ENCODE measurements around the gene ATP6V1A.

Gene ATP6V1A

GRCh38 chr3:113775516-113775915 lies 28.7 kb downstream of the ATP6V1A start:
- no peak for ATAC-seq
- TF ChIP-seq TOX (CRISPR knock-in tag; IDR thresholded peaks at IDR 0.05; ENCODE audit: borderline replicate concordance) (no peak), ZNF8 (CRISPR knock-in tag; IDR thresholded peaks at IDR 0.05) (no peak), ARNTL (CRISPR knock-in tag; IDR thresholded peaks at IDR 0.05; ENCODE audit: borderline replicate concordance, low read depth) (no peak)

DNA sequence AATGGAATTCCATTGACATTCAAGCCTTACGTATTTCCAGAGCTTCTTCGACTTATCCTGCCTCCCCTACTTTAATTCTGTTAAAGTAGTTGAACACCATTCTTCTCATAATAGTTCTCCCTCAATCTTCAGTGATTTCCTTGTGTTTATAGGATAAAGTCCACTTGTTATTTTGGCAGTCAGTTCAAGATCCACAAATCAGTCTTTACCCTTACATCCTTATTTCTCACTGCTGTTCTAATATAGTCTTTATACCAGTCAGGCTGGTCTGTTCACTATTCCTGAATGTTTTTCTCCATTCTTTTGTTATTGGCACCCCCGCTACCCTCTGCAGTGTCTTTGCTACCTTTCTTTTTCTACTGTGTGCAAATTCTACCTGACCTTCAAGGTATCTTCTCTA lies 29.7 kb downstream of the ATP6V1A start:
- no peak for ATAC-seq
- TF ChIP-seq, protein P1, sequence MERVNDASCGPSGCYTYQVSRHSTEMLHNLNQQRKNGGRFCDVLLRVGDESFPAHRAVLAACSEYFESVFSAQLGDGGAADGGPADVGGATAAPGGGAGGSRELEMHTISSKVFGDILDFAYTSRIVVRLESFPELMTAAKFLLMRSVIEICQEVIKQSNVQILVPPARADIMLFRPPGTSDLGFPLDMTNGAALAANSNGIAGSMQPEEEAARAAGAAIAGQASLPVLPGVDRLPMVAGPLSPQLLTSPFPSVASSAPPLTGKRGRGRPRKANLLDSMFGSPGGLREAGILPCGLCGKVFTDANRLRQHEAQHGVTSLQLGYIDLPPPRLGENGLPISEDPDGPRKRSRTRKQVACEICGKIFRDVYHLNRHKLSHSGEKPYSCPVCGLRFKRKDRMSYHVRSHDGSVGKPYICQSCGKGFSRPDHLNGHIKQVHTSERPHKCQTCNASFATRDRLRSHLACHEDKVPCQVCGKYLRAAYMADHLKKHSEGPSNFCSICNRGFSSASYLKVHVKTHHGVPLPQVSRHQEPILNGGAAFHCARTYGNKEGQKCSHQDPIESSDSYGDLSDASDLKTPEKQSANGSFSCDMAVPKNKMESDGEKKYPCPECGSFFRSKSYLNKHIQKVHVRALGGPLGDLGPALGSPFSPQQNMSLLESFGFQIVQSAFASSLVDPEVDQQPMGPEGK (CRISPR knock-in tag; IDR thresholded peaks at IDR 0.05; ENCODE audit: borderline replicate concordance) = no peak
- TF ChIP-seq CREB5 (CRISPR knock-in tag; IDR thresholded peaks at IDR 0.05; ENCODE audit: low read depth) (no peak), BACH2 (CRISPR knock-in tag; IDR thresholded peaks at IDR 0.05; ENCODE audit: borderline replicate concordance) (no peak), ZC3H10 (CRISPR knock-in tag; IDR thresholded peaks at IDR 0.05) (no peak), ESRRG (CRISPR knock-in tag; IDR thresholded peaks at IDR 0.05) (no peak), ZNF8 (CRISPR knock-in tag; IDR thresholded peaks at IDR 0.05) (no peak)

DNA sequence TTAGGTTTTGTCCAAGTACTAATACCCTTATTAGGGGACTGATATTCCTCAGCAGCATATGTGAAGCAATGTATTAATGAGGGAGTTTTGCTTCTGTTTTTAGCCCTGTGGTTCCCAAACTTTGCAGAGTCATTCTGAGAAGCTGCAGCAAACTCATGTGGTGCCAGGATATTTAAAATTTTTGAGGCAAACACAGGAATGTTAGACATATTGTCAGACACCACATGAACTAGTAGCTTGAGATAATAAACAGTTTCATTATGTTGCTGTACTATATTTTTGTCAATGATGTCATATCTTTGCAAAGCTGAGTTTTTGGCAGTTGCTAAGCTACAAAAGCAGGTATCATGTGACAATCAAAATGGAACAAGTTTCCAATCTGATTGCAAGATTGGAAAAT lies 36.6 kb downstream of the ATP6V1A start:
- ATAC-seq = peak; percentile 99
- TF ChIP-seq TCF4 (CRISPR knock-in tag; IDR thresholded peaks at IDR 0.05; ENCODE audit: borderline replicate concordance) (no peak), ISL1 (CRISPR knock-in tag; IDR thresholded peaks at IDR 0.05) (peak; percentile 37; the same call in 1 of the 2 replicates), CREB5 (CRISPR knock-in tag; IDR thresholded peaks at IDR 0.05; ENCODE audit: low read depth) (0 out of 2 replicates have a peak, but pooled peaks have one; percentile 45)

- no peak for TF ChIP-seq CREB5 (CRISPR knock-in tag; IDR thresholded peaks at IDR 0.05; ENCODE audit: low read depth)
- TF ChIP-seq ZNF8 (CRISPR knock-in tag; IDR thresholded peaks at IDR 0.05) = no peak
- no peak for TF ChIP-seq ZNF565 (CRISPR knock-in tag; conservative IDR thresholded peaks at IDR 0.05; ENCODE audit: low read depth)
- TF ChIP-seq ZNF70 (CRISPR knock-in tag; IDR thresholded peaks at IDR 0.05) = no peak
- TF ChIP-seq, protein P2, sequence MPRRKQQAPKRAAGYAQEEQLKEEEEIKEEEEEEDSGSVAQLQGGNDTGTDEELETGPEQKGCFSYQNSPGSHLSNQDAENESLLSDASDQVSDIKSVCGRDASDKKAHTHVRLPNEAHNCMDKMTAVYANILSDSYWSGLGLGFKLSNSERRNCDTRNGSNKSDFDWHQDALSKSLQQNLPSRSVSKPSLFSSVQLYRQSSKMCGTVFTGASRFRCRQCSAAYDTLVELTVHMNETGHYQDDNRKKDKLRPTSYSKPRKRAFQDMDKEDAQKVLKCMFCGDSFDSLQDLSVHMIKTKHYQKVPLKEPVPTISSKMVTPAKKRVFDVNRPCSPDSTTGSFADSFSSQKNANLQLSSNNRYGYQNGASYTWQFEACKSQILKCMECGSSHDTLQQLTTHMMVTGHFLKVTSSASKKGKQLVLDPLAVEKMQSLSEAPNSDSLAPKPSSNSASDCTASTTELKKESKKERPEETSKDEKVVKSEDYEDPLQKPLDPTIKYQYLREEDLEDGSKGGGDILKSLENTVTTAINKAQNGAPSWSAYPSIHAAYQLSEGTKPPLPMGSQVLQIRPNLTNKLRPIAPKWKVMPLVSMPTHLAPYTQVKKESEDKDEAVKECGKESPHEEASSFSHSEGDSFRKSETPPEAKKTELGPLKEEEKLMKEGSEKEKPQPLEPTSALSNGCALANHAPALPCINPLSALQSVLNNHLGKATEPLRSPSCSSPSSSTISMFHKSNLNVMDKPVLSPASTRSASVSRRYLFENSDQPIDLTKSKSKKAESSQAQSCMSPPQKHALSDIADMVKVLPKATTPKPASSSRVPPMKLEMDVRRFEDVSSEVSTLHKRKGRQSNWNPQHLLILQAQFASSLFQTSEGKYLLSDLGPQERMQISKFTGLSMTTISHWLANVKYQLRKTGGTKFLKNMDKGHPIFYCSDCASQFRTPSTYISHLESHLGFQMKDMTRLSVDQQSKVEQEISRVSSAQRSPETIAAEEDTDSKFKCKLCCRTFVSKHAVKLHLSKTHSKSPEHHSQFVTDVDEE (CRISPR knock-in tag; IDR thresholded peaks at IDR 0.05) = no peak
- TF ChIP-seq, protein P1 (CRISPR knock-in tag; IDR thresholded peaks at IDR 0.05; ENCODE audit: borderline replicate concordance) = no peak
- TF ChIP-seq TOX (CRISPR knock-in tag; IDR thresholded peaks at IDR 0.05; ENCODE audit: borderline replicate concordance) = no peak
- no peak for TF ChIP-seq SNAI2 (CRISPR knock-in tag; IDR thresholded peaks at IDR 0.05)
- no peak for TF ChIP-seq TCF4 (CRISPR knock-in tag; IDR thresholded peaks at IDR 0.05; ENCODE audit: borderline replicate concordance)
Measured at GRCh38 chr3:113783980-113784379, 37.1 kb downstream of the ATP6V1A start.

GRCh38 chr3:113791381-113791780 lies 44.5 kb downstream of the ATP6V1A start:
- ATAC-seq = no peak
- TF ChIP-seq, protein P3, sequence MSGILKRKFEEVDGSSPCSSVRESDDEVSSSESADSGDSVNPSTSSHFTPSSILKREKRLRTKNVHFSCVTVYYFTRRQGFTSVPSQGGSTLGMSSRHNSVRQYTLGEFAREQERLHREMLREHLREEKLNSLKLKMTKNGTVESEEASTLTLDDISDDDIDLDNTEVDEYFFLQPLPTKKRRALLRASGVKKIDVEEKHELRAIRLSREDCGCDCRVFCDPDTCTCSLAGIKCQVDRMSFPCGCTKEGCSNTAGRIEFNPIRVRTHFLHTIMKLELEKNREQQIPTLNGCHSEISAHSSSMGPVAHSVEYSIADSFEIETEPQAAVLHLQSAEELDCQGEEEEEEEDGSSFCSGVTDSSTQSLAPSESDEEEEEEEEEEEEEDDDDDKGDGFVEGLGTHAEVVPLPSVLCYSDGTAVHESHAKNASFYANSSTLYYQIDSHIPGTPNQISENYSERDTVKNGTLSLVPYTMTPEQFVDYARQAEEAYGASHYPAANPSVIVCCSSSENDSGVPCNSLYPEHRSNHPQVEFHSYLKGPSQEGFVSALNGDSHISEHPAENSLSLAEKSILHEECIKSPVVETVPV (CRISPR knock-in tag; IDR thresholded peaks at IDR 0.05) = no peak
- TF ChIP-seq POU6F1 (CRISPR knock-in tag; IDR thresholded peaks at IDR 0.05; ENCODE audit: borderline replicate concordance, low read depth) (no peak), ZFP3 (CRISPR knock-in tag; IDR thresholded peaks at IDR 0.05) (no peak), TOX (CRISPR knock-in tag; IDR thresholded peaks at IDR 0.05; ENCODE audit: borderline replicate concordance) (no peak), GLIS3 (CRISPR knock-in tag; IDR thresholded peaks at IDR 0.05) (no peak), ESRRG (CRISPR knock-in tag; IDR thresholded peaks at IDR 0.05) (no peak), RARB (CRISPR knock-in tag; IDR thresholded peaks at IDR 0.05) (no peak), ZNF565 (CRISPR knock-in tag; conservative IDR thresholded peaks at IDR 0.05; ENCODE audit: low read depth) (no peak), ARNTL (CRISPR knock-in tag; IDR thresholded peaks at IDR 0.05; ENCODE audit: borderline replicate concordance, low read depth) (no peak), TCF4 (CRISPR knock-in tag; IDR thresholded peaks at IDR 0.05; ENCODE audit: borderline replicate concordance) (no peak), ZNF70 (CRISPR knock-in tag; IDR thresholded peaks at IDR 0.05) (no peak), SNAI2 (CRISPR knock-in tag; IDR thresholded peaks at IDR 0.05) (no peak)

More at GRCh38 chr3:113783980-113784379, 37.1 kb downstream of the ATP6V1A start:
- ATAC-seq = no peak

Data from SK-N-SH treated with all-trans-retinoic acid at 6 μM for 48 hours (cell line).